Karpas-422 (cell line): ENCODE results near the gene ZMYM1. TPM values are rescaled to one million over a fixed set of nuclear protein-coding genes. Genes with fewer than 3 reads are reported as not detected.
"Not testable (repeated sequence)": the region's sequence is repeated elsewhere in the genome, so short reads cannot be mapped to it uniquely, and the experiment has no call there.

Source experiments
- DNase-seq: peaks from one replicate; pipeline ENCODE4 v3.0.0-alpha.2; 2015
- H2AFZ ChIP-seq: fragments of 200-600 bp; sonication (generic); 2 replicates; pipeline ENCODE4 v1.6.1; 2014; ENCODE audit warnings: antibody characterized with exemption, low read length, mixed read lengths
- H3K27ac ChIP-seq: fragments of 200-600 bp; sonication (generic); 2 replicates; pipeline ENCODE4 v1.5.1; 2014; ENCODE audit warnings: mild to moderate bottlenecking, low read length, moderate library complexity
- H3K27me3 ChIP-seq: fragments of 200-600 bp; sonication (generic); 2 replicates; pipeline ENCODE4 v1.6.1; 2014; ENCODE audit warnings: low read length, mixed read lengths
- H3K36me3 ChIP-seq: fragments of 200-600 bp; sonication (generic); 2 replicates; pipeline ENCODE4 v1.6.1; 2014; ENCODE audit warnings: low read length, mixed read lengths; ENCODE audit not compliant: insufficient read depth
- H3K4me1 ChIP-seq: fragments of 200-600 bp; sonication (generic); 2 replicates; pipeline ENCODE4 v1.6.1; 2014; ENCODE audit warnings: mild to moderate bottlenecking, low read length, mixed read lengths
- H3K4me2 ChIP-seq: fragments of 200-600 bp; sonication (generic); 2 replicates; pipeline ENCODE4 v1.6.1; 2014; ENCODE audit warnings: low read length, low read depth, mild to moderate bottlenecking; ENCODE audit not compliant: poor library complexity, severe bottlenecking
- H3K4me3 ChIP-seq: fragments of 200-600 bp; sonication (generic); 2 replicates; pipeline ENCODE4 v1.5.1; 2014; ENCODE audit warnings: mild to moderate bottlenecking, antibody characterized with exemption, low read length, mixed read lengths
- H3K79me2 ChIP-seq: fragments of 200-600 bp; sonication (generic); 2 replicates; pipeline ENCODE4 v1.6.1; 2014; ENCODE audit warnings: mild to moderate bottlenecking, low read length, mixed read lengths
- H3K9ac ChIP-seq: fragments of 200-600 bp; sonication (generic); 2 replicates; pipeline ENCODE4 v1.6.0; 2014; ENCODE audit warnings: low read length
- H3K9me2 ChIP-seq: fragments of 200-600 bp; sonication (generic), shearing (Covaris generic); replicated peaks from 2 replicates; pipeline ENCODE4 v1.6.0; 2014; ENCODE audit warnings: mild to moderate bottlenecking, low read length, moderate library complexity; ENCODE audit not compliant: insufficient read depth
- H3K9me3 ChIP-seq: fragments of 300-700, 200-600 bp; sonication (generic); 2 replicates; pipeline ENCODE4 v1.6.1; 2014; ENCODE audit warnings: low read length, mixed read lengths
- H4K20me1 ChIP-seq: fragments of 200-600 bp; sonication (generic); 2 replicates; pipeline ENCODE4 v1.6.1; 2014; ENCODE audit warnings: mild to moderate bottlenecking, antibody characterized with exemption, low read length, low read depth; ENCODE audit not compliant: insufficient read depth
- total RNA-seq: library from RNA; depleted of rRNA; stranded (reverse); fragments of >200 nt; shearing (Covaris generic); gene quantifications from 2 replicates; pipeline ENCODE4 v1.2.3, GENCODE V29; 2014; ENCODE audit warnings: low replicate concordance

The ZMYM1 gene
- total RNA-seq, 1 experiment from 2014 or later: 40.8 TPM

- Histone ChIP-seq H3K27ac (no peak overlapping the region), H3K9ac (no peak overlapping the region), H4K20me1 (no peaks in the 10 kb centered on the region), H3K9me2 (no peaks in the 10 kb centered on the region), H3K4me2 (no peak overlapping the region), H3K4me1 (no peaks in the 10 kb centered on the region), H3K9me3 (peaks cover 3% of the 10 kb centered on the region), H3K36me3 (no peaks in the 10 kb centered on the region), H3K79me2 (no peaks in the 10 kb centered on the region), H3K4me3 (no peak overlapping the region), H2AFZ (no peak overlapping the region), H3K27me3 (no peaks in the 10 kb centered on the region)
- DNase-seq: no peak
Observed at GRCh38 chr1:35038723-35039122, 40.5 kb upstream of the ZMYM1 start.

DNA sequence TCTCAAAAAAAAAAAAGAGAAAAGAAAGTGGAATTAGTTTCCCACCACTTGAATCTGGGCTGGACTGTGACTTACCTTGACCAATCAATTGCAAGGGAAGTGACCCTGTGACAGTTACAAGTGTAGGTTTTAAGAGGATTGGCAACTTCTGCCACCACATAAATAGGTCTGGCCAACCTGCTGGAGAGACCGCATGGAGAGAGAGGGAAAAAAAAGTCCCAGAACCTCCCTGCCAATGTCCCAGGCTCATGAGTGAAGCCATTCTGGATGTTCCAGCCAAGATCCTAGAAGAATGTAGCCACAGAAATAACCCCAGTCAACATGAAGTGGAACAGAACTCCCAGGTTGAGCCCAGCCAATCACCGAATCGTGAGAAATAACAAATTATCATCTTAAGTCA lies 35.7 kb upstream of the ZMYM1 start:
- no peak for DNase-seq
- peaks cover 8% of the 10 kb centered on the region for H3K4me1 ChIP-seq
- no peaks in the 10 kb centered on the region for H3K27me3 ChIP-seq
- no peaks in the 10 kb centered on the region for H3K79me2 ChIP-seq
- H3K4me2 ChIP-seq: no peak overlapping the region
- no peaks in the 10 kb centered on the region for H3K36me3 ChIP-seq
- no peaks in the 10 kb centered on the region for H3K9me3 ChIP-seq
- H3K27ac ChIP-seq: no peak overlapping the region
- no peaks in the 10 kb centered on the region for H4K20me1 ChIP-seq
- H3K9me2 ChIP-seq: no peaks in the 10 kb centered on the region
- no peak overlapping the region for H3K9ac ChIP-seq
- no peak overlapping the region for H3K4me3 ChIP-seq
- no peak overlapping the region for H2AFZ ChIP-seq

DNA sequence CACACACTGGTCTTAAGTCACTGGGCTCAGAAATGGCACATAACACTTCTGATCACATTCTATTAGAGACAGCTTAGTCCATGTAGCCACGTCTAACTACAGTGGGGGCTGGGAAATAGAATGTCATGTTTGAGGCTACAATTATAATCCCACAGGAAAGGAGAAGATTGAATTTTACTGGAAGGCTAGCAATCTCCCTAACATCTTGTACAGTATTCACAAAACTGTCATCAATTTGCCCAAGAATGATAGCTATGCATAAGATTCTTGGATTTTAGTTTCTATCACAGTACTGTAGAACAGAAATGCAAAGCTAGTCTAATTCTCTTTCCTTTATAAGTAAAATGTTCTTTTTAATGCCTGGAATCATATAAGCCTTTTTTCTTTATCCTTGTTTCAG lies 34.8 kb upstream of the ZMYM1 start:
- Histone ChIP-seq H3K27ac (no peak overlapping the region), H3K9me3 (no peaks in the 10 kb centered on the region), H3K4me1 (peaks cover 14% of the 10 kb centered on the region), H3K4me2 (no peak overlapping the region), H3K79me2 (no peaks in the 10 kb centered on the region), H3K9me2 (no peaks in the 10 kb centered on the region), H3K9ac (no peak overlapping the region), H3K27me3 (no peaks in the 10 kb centered on the region), H3K4me3 (no peak overlapping the region), H4K20me1 (no peaks in the 10 kb centered on the region), H3K36me3 (no peaks in the 10 kb centered on the region), H2AFZ (no peak overlapping the region)
- no peak for DNase-seq

GRCh38 chr1:35046730-35047129 lies 32.5 kb upstream of the ZMYM1 start:
- Histone ChIP-seq H4K20me1 (no peaks in the 10 kb centered on the region), H3K4me3 (no peak overlapping the region), H3K79me2 (no peaks in the 10 kb centered on the region), H3K36me3 (no peaks in the 10 kb centered on the region), H3K4me2 (no peak overlapping the region), H3K4me1 (peaks cover 15% of the 10 kb centered on the region), H3K9ac (no peak overlapping the region), H3K9me2 (no peaks in the 10 kb centered on the region), H3K27ac (no peak overlapping the region), H3K27me3 (no peaks in the 10 kb centered on the region), H3K9me3 (no peaks in the 10 kb centered on the region), H2AFZ (no peak overlapping the region)
- no peak for DNase-seq

GRCh38 chr1:35047188-35047858 lies 31.9 kb upstream of the ZMYM1 start:
- H3K9me3 ChIP-seq: no peaks in the 10 kb centered on the region
- peak; percentile 50 for DNase-seq
- H4K20me1 ChIP-seq: no peaks in the 10 kb centered on the region
- no peak overlapping the region for H2AFZ ChIP-seq
- no peak overlapping the region for H3K9ac ChIP-seq
- H3K36me3 ChIP-seq: no peaks in the 10 kb centered on the region
- no peaks in the 10 kb centered on the region for H3K9me2 ChIP-seq
- no peaks in the 10 kb centered on the region for H3K27me3 ChIP-seq
- peaks cover 15% of the 10 kb centered on the region for H3K4me1 ChIP-seq
- no peak overlapping the region for H3K27ac ChIP-seq
- H3K4me3 ChIP-seq: no peak overlapping the region
- H3K4me2 ChIP-seq: no peak overlapping the region
- H3K79me2 ChIP-seq: no peaks in the 10 kb centered on the region

- peak overlapping the region; percentile 35 for H3K4me2 ChIP-seq
- DNase-seq: peak; percentile 67
Observed at GRCh38 chr1:35049116-35049515, 30.1 kb upstream of the ZMYM1 start.

DNA sequence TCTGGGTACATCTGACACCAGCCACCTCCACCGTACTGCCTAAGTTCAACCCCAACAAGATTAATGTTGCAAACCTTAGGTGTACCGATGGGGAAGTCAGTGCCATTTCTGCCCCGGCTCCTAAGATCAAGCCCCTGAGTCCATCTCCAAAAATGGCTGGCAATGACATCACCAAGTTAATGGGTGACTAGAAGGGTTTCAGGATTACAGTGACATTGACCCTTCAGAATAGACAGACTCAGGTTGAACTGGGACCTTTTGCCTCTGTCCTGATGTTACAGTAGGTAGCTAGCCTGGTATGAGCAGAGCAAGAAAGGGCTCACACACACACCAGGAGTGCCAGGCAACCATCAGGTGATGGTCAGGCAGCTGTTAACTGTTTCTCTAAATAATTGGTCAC lies 25.8 kb upstream of the ZMYM1 start:
- no peaks in the 10 kb centered on the region for H3K9me3 ChIP-seq
- peaks cover 7% of the 10 kb centered on the region for H3K4me1 ChIP-seq
- H3K79me2 ChIP-seq: no peaks in the 10 kb centered on the region
- H3K27me3 ChIP-seq: no peaks in the 10 kb centered on the region
- H3K4me2 ChIP-seq: no peak overlapping the region
- H3K27ac ChIP-seq: no peak overlapping the region
- no peaks in the 10 kb centered on the region for H3K9me2 ChIP-seq
- H3K36me3 ChIP-seq: no peaks in the 10 kb centered on the region
- no peak overlapping the region for H2AFZ ChIP-seq
- no peak overlapping the region for H3K4me3 ChIP-seq
- DNase-seq: no peak
- no peak overlapping the region for H3K9ac ChIP-seq
- no peaks in the 10 kb centered on the region for H4K20me1 ChIP-seq

More at GRCh38 chr1:35049116-35049515, 30.1 kb upstream of the ZMYM1 start:
- no peaks in the 10 kb centered on the region for H3K27me3 ChIP-seq
- no peak overlapping the region for H3K27ac ChIP-seq
- no peak overlapping the region for H2AFZ ChIP-seq
- H3K9me2 ChIP-seq: no peaks in the 10 kb centered on the region
- no peaks in the 10 kb centered on the region for H4K20me1 ChIP-seq
- H3K4me3 ChIP-seq: no peak overlapping the region; the same call in 1 of the 2 replicates
- H3K79me2 ChIP-seq: no peaks in the 10 kb centered on the region
- H3K4me1 ChIP-seq: peaks cover 15% of the 10 kb centered on the region
- H3K36me3 ChIP-seq: no peaks in the 10 kb centered on the region
- no peak overlapping the region for H3K9ac ChIP-seq
- H3K9me3 ChIP-seq: no peaks in the 10 kb centered on the region

GRCh38 chr1:35054282-35054681 lies 24.9 kb upstream of the ZMYM1 start:
- H3K4me3 ChIP-seq, H4K20me1 ChIP-seq, H3K27me3 ChIP-seq, H3K4me2 ChIP-seq, H3K36me3 ChIP-seq, H3K9ac ChIP-seq, H2AFZ ChIP-seq, H3K9me2 ChIP-seq, DNase-seq, H3K27ac ChIP-seq, H3K4me1 ChIP-seq, H3K9me3 ChIP-seq, H3K79me2 ChIP-seq: not testable (repeated sequence)
